Loucy (cell line): ENCODE measurements around the gene CD72.
A peak's percentile ranks its signal among the peaks of the same experiment; 100 is the strongest.

Experiments
- H2AFZ ChIP-seq: fragments of 200-600 bp; sonication (generic); 2 replicates; pipeline ENCODE4 v1.6.0; 2016; ENCODE audit warnings: antibody characterized with exemption, mild to moderate bottlenecking, low read length, moderate library complexity
- H3F3A ChIP-seq: fragments of 200-600 bp; 2 replicates; pipeline ENCODE4 v1.6.0; 2016; ENCODE audit warnings: antibody characterized with exemption, low read depth, mild to moderate bottlenecking
- H3K27me3 ChIP-seq: fragments of 200-600 bp; sonication (generic); 2 replicates; pipeline ENCODE4 v1.6.1; 2014; ENCODE audit warnings: low read length, mild to moderate bottlenecking; ENCODE audit not compliant: insufficient read depth, poor library complexity, severe bottlenecking
- H3K36me3 ChIP-seq: fragments of 200-600 bp; sonication (generic); 2 replicates; pipeline ENCODE4 v1.6.1; 2016; ENCODE audit warnings: low read length; ENCODE audit not compliant: insufficient read depth
- H3K4me1 ChIP-seq: fragments of 200-600 bp; sonication (generic); 2 replicates; pipeline ENCODE4 v1.5.1; 2014; ENCODE audit warnings: low read length, mild to moderate bottlenecking; ENCODE audit not compliant: insufficient read depth, poor library complexity, severe bottlenecking
- H3K4me2 ChIP-seq: fragments of 200-600 bp; sonication (generic); 2 replicates; pipeline ENCODE4 v1.6.0; 2014; ENCODE audit warnings: antibody characterized with exemption, low read length, low read depth, mild to moderate bottlenecking; ENCODE audit not compliant: poor library complexity, severe bottlenecking
- H3K4me3 ChIP-seq: fragments of 200-600 bp; sonication (generic); 2 replicates; pipeline ENCODE4 v1.5.1; 2014; ENCODE audit warnings: low read length, mild to moderate bottlenecking, mixed read lengths; ENCODE audit not compliant: poor library complexity, severe bottlenecking
- H3K79me2 ChIP-seq: fragments of 200-600 bp; sonication (generic); 2 replicates; pipeline ENCODE4 v1.6.1; 2014; ENCODE audit warnings: low read length; ENCODE audit not compliant: insufficient read depth
- H3K9ac ChIP-seq: fragments of 200-600 bp; sonication (generic); 2 replicates; pipeline ENCODE4 v1.6.0; 2014; ENCODE audit warnings: mild to moderate bottlenecking, low read depth, low read length, moderate library complexity; ENCODE audit not compliant: poor library complexity, severe bottlenecking
- H3K9me2 ChIP-seq: fragments of 200-600 bp; sonication (generic); replicated peaks from 2 replicates; pipeline ENCODE4 v1.6.1; 2016; ENCODE audit warnings: low read depth, low read length, mixed read lengths
- H3K9me3 ChIP-seq: fragments of 200-600 bp; sonication (generic); 2 replicates; pipeline ENCODE4 v1.6.1; 2014; ENCODE audit warnings: mild to moderate bottlenecking, antibody characterized with exemption, low read length, low read depth; ENCODE audit not compliant: insufficient read depth
- H4K20me1 ChIP-seq: fragments of 200-600 bp; sonication (generic); 2 replicates; pipeline ENCODE4 v1.6.0; 2014; ENCODE audit warnings: antibody characterized with exemption, low read length, mild to moderate bottlenecking; ENCODE audit not compliant: insufficient read depth, poor library complexity, severe bottlenecking
- CTCF ChIP-seq: fragments of 200-600 bp; sonication (generic); conservative IDR thresholded peaks from 2 replicates; pipeline ENCODE4 v1.5.1; 2014; ENCODE audit warnings: mild to moderate bottlenecking, antibody characterized with exemption, low read length
- EZH2phosphoT487 ChIP-seq: fragments of 200-600 bp; IDR thresholded peaks from 2 replicates; pipeline ENCODE4 v1.6.1; 2018; ENCODE audit warnings: antibody characterized with exemption, mild to moderate bottlenecking, moderate library complexity, borderline replicate concordance

Gene CD72

GRCh38 chr9:35570709-35571504 lies 47.3 kb downstream of the CD72 start:
- Histone ChIP-seq H3K9ac (no peak overlapping the region), H3K9me3 (no peaks in the 10 kb centered on the region), H3K4me2 (no peak overlapping the region), H3K9me2 (no peaks in the 10 kb centered on the region), H2AFZ (no peak overlapping the region), H3K4me3 (no peak overlapping the region), H3F3A (no peaks in the 10 kb centered on the region), H3K4me1 (no peaks in the 10 kb centered on the region), H3K79me2 (no peaks in the 10 kb centered on the region), H4K20me1 (no peaks in the 10 kb centered on the region), H3K27me3 (no peaks in the 10 kb centered on the region), H3K36me3 (no peaks in the 10 kb centered on the region)
- TF ChIP-seq EZH2phosphoT487 (no peak), CTCF (no peak)

GRCh38 chr9:35569206-35569605 lies 49.0 kb downstream of the CD72 start:
- H3K4me2 ChIP-seq = no peak overlapping the region
- H3K9ac ChIP-seq = no peak overlapping the region

GRCh38 chr9:35568196-35568595 lies 50.0 kb downstream of the CD72 start:
- H3K4me3 ChIP-seq = no peak overlapping the region
- no peak overlapping the region for H3K9ac ChIP-seq
- H3K27me3 ChIP-seq = no peaks in the 10 kb centered on the region
- no peak overlapping the region for H3K4me2 ChIP-seq
- 0 out of 2 replicates have a peak, but pooled peaks have one; percentile 13 for TF ChIP-seq CTCF
- no peak for TF ChIP-seq EZH2phosphoT487
- no peaks in the 10 kb centered on the region for H3K9me3 ChIP-seq
- no peaks in the 10 kb centered on the region for H3K36me3 ChIP-seq
- H3K79me2 ChIP-seq = no peaks in the 10 kb centered on the region
- no peak overlapping the region for H2AFZ ChIP-seq
- H4K20me1 ChIP-seq = no peaks in the 10 kb centered on the region
- H3K4me1 ChIP-seq = no peaks in the 10 kb centered on the region
- no peaks in the 10 kb centered on the region for H3F3A ChIP-seq
- H3K9me2 ChIP-seq = no peaks in the 10 kb centered on the region

More at GRCh38 chr9:35569206-35569605, 49.0 kb downstream of the CD72 start:
- no peak for TF ChIP-seq EZH2phosphoT487
- no peak for TF ChIP-seq CTCF
- Histone ChIP-seq H3K9me3 (no peaks in the 10 kb centered on the region), H3K27me3 (no peaks in the 10 kb centered on the region), H3K4me1 (no peaks in the 10 kb centered on the region), H4K20me1 (no peaks in the 10 kb centered on the region), H2AFZ (no peak overlapping the region), H3K79me2 (no peaks in the 10 kb centered on the region), H3F3A (no peaks in the 10 kb centered on the region), H3K36me3 (no peaks in the 10 kb centered on the region), H3K4me3 (no peak overlapping the region), H3K9me2 (no peaks in the 10 kb centered on the region)
